Coronary artery (tissue), 2 donors: Measurements from ENCODE around the gene SYCE3.
A peak's percentile ranks its signal among the peaks of the same experiment; 100 is the strongest.

Experiments
- DNase-seq: peaks from one replicate; pipeline ENCODE4 v3.0.0-alpha.2; 2017; ENCODE audit warnings: low spot score
- H3K27ac ChIP-seq, 2 donors: fragments of 200-600 bp; sonication (generic); one replicate each; pipeline ENCODE4 v1.5.1; 2016 to 2019
- H3K4me3 ChIP-seq: fragments of 200-600 bp; sonication (generic); 2 replicates; pipeline ENCODE4 v1.5.1; 2016; ENCODE audit warnings: mild to moderate bottlenecking, moderate library complexity
- TF ChIP-seq, protein P1 (sequence below): fragments of 200-600 bp; sonication (generic); IDR thresholded peaks from one replicate; pipeline ENCODE4 v1.5.1; 2019; ENCODE audit warnings: antibody characterized with exemption

The SYCE3 gene

DNA sequence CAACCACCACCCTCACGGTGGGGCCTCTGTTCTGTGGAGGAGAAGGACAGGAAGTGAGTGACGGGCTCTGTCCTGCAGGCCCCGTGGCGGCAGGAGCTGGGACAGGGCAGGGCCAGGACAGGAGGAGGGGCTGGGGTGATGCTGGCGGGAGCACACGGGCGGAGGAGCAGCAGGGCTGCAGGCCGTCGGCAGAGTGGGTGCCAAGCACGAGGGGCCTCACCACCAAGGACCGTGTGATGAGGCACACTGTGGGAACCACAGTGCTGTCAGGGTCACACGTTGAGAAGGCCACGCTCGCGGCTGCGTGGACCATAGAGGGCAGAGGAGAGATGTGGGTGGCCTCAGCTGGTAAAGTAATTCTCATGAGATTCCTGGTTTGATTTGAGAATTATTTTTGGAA lies 45.8 kb downstream of the SYCE3 start:
- H3K27ac ChIP-seq: no peak overlapping the region
- no peak for DNase-seq
- H3K4me3 ChIP-seq: no peak overlapping the region
- TF ChIP-seq, protein P1, sequence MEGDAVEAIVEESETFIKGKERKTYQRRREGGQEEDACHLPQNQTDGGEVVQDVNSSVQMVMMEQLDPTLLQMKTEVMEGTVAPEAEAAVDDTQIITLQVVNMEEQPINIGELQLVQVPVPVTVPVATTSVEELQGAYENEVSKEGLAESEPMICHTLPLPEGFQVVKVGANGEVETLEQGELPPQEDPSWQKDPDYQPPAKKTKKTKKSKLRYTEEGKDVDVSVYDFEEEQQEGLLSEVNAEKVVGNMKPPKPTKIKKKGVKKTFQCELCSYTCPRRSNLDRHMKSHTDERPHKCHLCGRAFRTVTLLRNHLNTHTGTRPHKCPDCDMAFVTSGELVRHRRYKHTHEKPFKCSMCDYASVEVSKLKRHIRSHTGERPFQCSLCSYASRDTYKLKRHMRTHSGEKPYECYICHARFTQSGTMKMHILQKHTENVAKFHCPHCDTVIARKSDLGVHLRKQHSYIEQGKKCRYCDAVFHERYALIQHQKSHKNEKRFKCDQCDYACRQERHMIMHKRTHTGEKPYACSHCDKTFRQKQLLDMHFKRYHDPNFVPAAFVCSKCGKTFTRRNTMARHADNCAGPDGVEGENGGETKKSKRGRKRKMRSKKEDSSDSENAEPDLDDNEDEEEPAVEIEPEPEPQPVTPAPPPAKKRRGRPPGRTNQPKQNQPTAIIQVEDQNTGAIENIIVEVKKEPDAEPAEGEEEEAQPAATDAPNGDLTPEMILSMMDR: no peak

DNA sequence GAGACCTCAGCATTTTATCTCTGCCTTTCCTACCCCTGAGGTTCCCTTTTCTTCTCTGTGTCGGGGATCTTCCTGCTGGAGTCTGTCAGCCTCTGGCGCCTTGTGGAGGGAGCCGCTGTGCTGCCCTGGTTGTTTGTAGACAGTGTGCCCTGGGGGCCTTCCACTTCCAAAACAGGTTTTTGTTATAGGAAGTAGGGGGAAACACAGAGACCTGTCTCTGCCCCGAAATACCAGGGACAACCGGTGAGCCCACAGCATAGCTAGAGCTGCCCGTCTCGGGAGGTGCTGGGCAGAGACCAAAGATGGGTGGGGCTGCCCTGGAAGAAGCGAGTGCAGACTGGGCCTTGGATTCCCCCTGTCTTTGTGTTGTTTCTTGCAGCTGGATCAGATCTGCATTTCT lies 46.7 kb downstream of the SYCE3 start:
- no peak for DNase-seq
- TF ChIP-seq, protein P1: no peak
- H3K27ac ChIP-seq: no peak overlapping the region
- no peak overlapping the region for H3K4me3 ChIP-seq

DNA sequence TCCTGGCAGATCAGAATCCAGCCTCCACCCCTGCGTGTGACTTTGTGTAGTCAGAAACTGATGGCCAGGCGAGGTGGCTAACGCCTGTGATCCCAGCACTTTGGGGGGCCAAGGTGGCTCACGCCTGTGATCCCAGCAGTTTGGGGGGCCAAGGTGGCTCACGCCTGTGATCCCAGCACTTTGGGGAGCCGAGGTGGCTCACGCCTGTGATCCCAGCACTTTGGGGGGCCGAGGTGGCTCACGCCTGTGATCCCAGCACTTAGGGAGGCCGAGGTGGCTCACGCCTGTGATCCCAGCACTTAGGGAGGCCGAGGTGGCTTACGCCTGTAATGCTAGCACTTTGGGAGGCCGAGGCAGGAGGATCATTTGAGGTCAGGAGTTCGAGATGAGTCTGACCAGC lies 49.5 kb downstream of the SYCE3 start:
- no peak overlapping the region for H3K4me3 ChIP-seq
- H3K27ac ChIP-seq: no peak overlapping the region
- TF ChIP-seq, protein P1: no peak
- no peak for DNase-seq

DNA sequence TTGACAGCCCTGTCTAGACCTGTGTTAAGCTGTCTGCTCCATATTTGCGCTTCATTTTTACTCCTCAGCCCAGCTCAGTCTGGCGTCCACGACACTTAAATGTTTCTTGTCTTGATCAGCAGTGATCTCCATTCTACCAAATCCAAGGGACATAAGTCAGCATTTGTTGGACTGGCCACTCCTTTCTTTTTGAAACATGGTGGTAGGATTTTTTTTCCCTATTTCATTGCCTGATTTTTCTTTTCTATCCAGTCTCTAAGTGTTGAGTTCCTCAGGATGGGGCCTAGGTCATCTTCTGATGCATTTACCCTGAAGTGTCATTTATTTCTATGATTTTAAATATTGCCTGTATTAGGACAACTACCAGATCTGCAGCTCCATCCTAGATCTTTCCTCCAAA lies 53.8 kb downstream of the SYCE3 start:
- TF ChIP-seq, protein P1: no peak
- DNase-seq: no peak
- H3K27ac ChIP-seq: peak overlapping the region; percentile 85 to 94
- H3K4me3 ChIP-seq: peak overlapping the region; percentile 94

DNA sequence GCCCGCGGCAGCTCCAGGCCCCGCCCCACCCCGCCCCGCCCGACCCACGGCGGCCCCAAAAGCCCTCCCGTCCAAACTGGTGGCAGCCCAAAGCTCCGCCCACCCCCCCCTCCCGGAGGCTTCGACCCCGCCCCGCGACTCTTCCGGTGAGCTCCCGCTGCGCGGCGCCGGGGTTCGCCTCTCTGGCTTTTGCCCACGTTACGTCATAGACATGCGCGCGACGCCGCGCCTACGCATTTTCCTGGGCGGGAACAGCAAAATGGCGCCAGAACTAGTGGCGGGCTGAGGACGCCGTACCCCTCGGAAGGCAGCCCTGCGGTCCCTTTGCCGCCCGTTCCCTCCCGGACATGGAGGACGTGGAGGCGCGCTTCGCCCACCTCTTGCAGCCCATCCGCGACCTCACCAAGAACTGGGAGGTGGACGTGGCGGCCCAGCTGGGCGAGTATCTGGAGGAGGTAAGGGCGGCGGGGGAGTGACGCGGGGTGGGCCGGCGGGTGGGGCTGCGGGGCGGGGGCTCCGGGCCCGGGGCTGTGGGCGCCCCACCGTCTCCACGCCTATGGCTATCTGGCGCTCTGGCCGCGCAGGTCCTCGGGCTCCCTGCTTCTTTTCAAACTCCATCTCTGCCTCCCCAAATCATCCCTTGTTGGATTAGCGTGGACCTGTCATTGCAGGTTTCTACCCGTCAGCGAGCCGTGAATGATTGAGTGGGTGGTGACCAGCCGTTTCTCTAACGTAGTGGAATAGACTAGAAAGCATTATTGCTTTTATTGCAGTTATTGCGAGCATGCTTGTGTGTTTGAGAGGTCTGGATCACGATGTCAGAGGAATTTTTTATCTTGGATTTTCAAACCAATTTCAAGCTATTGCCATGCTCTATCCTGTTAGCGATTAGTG lies 54.5 kb downstream of the SYCE3 start, which contains the start of gene NCAPH2:
NCAPH2 (plus strand) TSS at position 234 of the 894 bp plus-strand sequence; CDS start at position 348, 114 bp downstream.
- DNase-seq: no peak
- peak within 1 kb of the TSS; percentile 85 to 94 for H3K27ac ChIP-seq
- TF ChIP-seq, protein P1: no peak
- H3K4me3 ChIP-seq: peak within 1 kb of the TSS; percentile 98

DNA sequence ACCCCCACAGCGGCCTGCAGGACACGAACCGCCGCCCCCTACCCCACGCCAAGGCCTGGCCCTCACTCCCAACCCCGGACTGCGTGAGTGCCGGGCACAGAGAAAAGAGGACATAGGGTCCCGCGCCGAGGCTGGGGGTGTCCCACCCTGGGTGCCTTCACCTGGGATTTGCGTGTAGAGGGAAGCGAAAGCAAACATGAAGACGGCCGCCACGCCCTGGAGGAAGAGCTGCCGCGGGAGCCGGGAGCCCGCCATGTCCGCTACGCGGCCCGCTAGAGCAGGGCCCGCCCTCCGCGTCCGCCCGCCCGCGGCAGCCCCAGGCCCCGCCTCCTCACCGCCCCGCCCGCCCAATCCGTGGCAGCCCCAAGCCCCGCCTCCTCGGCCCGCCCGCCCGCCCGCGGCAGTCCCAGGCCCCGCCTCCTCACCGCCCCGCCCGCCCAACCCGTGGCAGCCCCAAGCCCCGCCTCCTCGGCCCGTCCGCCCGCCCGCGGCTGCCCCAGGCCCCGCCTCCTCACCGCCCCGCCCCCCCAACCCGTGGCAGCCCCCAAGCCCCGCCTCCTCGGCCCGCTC lies 55.2 kb downstream of the SYCE3 start, which contains the start of gene LMF2:
LMF2 (minus strand) TSS at position 282 of the 570 bp plus-strand sequence; CDS start at position 255, 27 bp downstream.
- Histone ChIP-seq H3K27ac (peak within 1 kb of the TSS; percentile 85 to 94), H3K4me3 (peak within 1 kb of the TSS; percentile 98)
- TF ChIP-seq, protein P1: no peak
- DNase-seq: peak; percentile 98
